Measurements from ENCODE around the gene HNRNPU.
"Not testable (repeated sequence)": the region's sequence is repeated elsewhere in the genome, so short reads cannot be mapped to it uniquely, and the experiment has no call there.

HNRNPU gene

GRCh38 chr1:244840219-244840794 is 24.0 kb downstream of the HNRNPU start:
- no peak for DNase-seq (ENCODE audit: low spot score)

- DNase-seq (ENCODE audit: low spot score), result no peak
Observed at GRCh38 chr1:244839656-244840055, 24.7 kb downstream of the HNRNPU start.

GRCh38 chr1:244837597-244838258 is 26.6 kb downstream of the HNRNPU start:
- no peak for DNase-seq (ENCODE audit: low spot score)

GRCh38 chr1:244836584-244836983 is 27.8 kb downstream of the HNRNPU start:
- no peak for DNase-seq (ENCODE audit: low spot score)

- peak; percentile 18 for DNase-seq (ENCODE audit: low spot score)
Observed at GRCh38 chr1:244836135-244836521, 28.2 kb downstream of the HNRNPU start.

GRCh38 chr1:244835276-244836134 is 28.8 kb downstream of the HNRNPU start, which contains the start of gene COX20:
Gene COX20 (plus strand): TSS chr1:244835658. CDS start chr1:244835715, 57 bp downstream.
- peak; percentile 89 for DNase-seq (ENCODE audit: low spot score)

GRCh38 chr1:244834543-244835275 is 29.6 kb downstream of the HNRNPU start:
- peak; percentile 93 for DNase-seq (ENCODE audit: low spot score)

GRCh38 chr1:244833734-244834542 is 30.4 kb downstream of the HNRNPU start:
- DNase-seq (ENCODE audit: low spot score), result peak; percentile 63

- DNase-seq (ENCODE audit: low spot score), result not testable (repeated sequence)
Observed at GRCh38 chr1:244833260-244833659, 31.1 kb downstream of the HNRNPU start.

- no peak for DNase-seq (ENCODE audit: low spot score)
Observed at GRCh38 chr1:244830639-244831038, 33.7 kb downstream of the HNRNPU start.

GRCh38 chr1:244826712-244827111 is 37.6 kb downstream of the HNRNPU start:
- DNase-seq (ENCODE audit: low spot score), result no peak

- DNase-seq (ENCODE audit: low spot score), result no peak
Observed at GRCh38 chr1:244822878-244823277, 41.5 kb downstream of the HNRNPU start.

GRCh38 chr1:244821134-244821533 is 43.2 kb downstream of the HNRNPU start:
- DNase-seq (ENCODE audit: low spot score), result no peak

GRCh38 chr1:244820131-244820530 is 44.2 kb downstream of the HNRNPU start:
- no peak for DNase-seq (ENCODE audit: low spot score)

GRCh38 chr1:244817415-244817894 is 46.9 kb downstream of the HNRNPU start:
- no peak for DNase-seq (ENCODE audit: low spot score)

GRCh38 chr1:244815600-244816099 is 48.7 kb downstream of the HNRNPU start:
- no peak for DNase-seq (ENCODE audit: low spot score)

GRCh38 chr1:244813327-244813726 is 51.0 kb downstream of the HNRNPU start:
- no peak for DNase-seq (ENCODE audit: low spot score)

GRCh38 chr1:244810221-244810620 is 54.1 kb downstream of the HNRNPU start:
- DNase-seq (ENCODE audit: low spot score), result no peak

GRCh38 chr1:244807138-244807537 is 57.2 kb downstream of the HNRNPU start:
- DNase-seq (ENCODE audit: low spot score), result no peak

GRCh38 chr1:244804841-244805240 is 59.5 kb downstream of the HNRNPU start:
- DNase-seq (ENCODE audit: low spot score), result no peak
